HEK293 (cell line): Measurements from ENCODE around the gene TPM1.

ENCODE experiments used
- CTCF ChIA-PET: fragments of 350-600 bp; formaldehyde crosslinking; extraction: SDS; loops from one replicate; lab custom pipeline; 2021; ENCODE audit warnings: antibody characterized with exemption; lab: Yijun Ruan, JAX
- POLR2A ChIA-PET: fragments of 300-600 bp; formaldehyde crosslinking; extraction: SDS; loops from one replicate; lab custom pipeline; 2020; ENCODE audit warnings: antibody characterized with exemption, inconsistent platforms; lab: Yijun Ruan, JAX
- H3K27ac ChIP-seq: fragments of 200-500 bp; sonication (Bioruptor generic); 2 replicates; pipeline ENCODE4 v1.5.1; 2014; ENCODE audit warnings: low read depth, low read length, control low read depth, inconsistent platforms; ENCODE audit errors: extremely low read depth
- H3K36me3 ChIP-seq, 2 experiments: fragments of 200-500 bp in 1 of 2; sonication (Bioruptor generic) in 1 of 2; 1 replicate in 1 of 2; 2 replicates in 1 of 2; pipeline ENCODE4 v1.5.1; 2014 to 2017; ENCODE audit warnings: inconsistent platforms in 2 of 2, low read length in 2 of 2; ENCODE audit not compliant: control insufficient read depth in 2 of 2, insufficient read depth in 1 of 2
- H3K4me1 ChIP-seq: fragments of 200-500 bp; sonication (Bioruptor generic); 2 replicates; pipeline ENCODE4 v1.5.1; 2014; ENCODE audit warnings: mild to moderate bottlenecking, low read length, inconsistent platforms; ENCODE audit not compliant: control insufficient read depth, insufficient read depth
- H3K4me3 ChIP-seq: 2 replicates; pipeline ENCODE4 v1.5.1; 2011; ENCODE audit warnings: low read depth, mild to moderate bottlenecking, control low read depth, low read length, moderate library complexity
- H3K9me3 ChIP-seq: fragments of 200-500 bp; sonication (Bioruptor generic); 2 replicates; pipeline ENCODE4 v1.5.1; 2014; ENCODE audit warnings: low read depth, low read length, inconsistent platforms; ENCODE audit not compliant: control insufficient read depth, insufficient read depth
- RBAK ChIP-seq: fragments of 450-650 bp; formaldehyde crosslinking; IDR thresholded peaks from 2 replicates; pipeline ENCODE4 v1.5.1; 2016; ENCODE audit warnings: missing biosample characterization, missing genetic modification characterization
- ZBTB17 ChIP-seq: fragments of 450-650 bp; formaldehyde crosslinking; IDR thresholded peaks from 2 replicates; pipeline ENCODE4 v1.5.1; 2016; ENCODE audit warnings: missing biosample characterization, missing genetic modification characterization
- ZBTB48 ChIP-seq: fragments of 450-650 bp; formaldehyde crosslinking; IDR thresholded peaks from 2 replicates; pipeline ENCODE4 v1.5.1; 2016; ENCODE audit warnings: missing biosample characterization, missing genetic modification characterization
- ZBTB7A ChIP-seq: fragments of 450-650 bp; formaldehyde crosslinking; IDR thresholded peaks from 2 replicates; pipeline ENCODE4 v1.5.1; 2016; ENCODE audit warnings: low read depth, missing biosample characterization, missing genetic modification characterization
- ZEB2 ChIP-seq: fragments of 450-650 bp; formaldehyde crosslinking; IDR thresholded peaks from 2 replicates; pipeline ENCODE4 v1.5.1; 2016; ENCODE audit warnings: missing biosample characterization, missing genetic modification characterization
- ZFP69B ChIP-seq: fragments of 450-650 bp; formaldehyde crosslinking; IDR thresholded peaks from 2 replicates; pipeline ENCODE4 v1.5.1; 2016; ENCODE audit warnings: missing biosample characterization, missing genetic modification characterization
- ZIC2 ChIP-seq: fragments of 450-650 bp; formaldehyde crosslinking; IDR thresholded peaks from 2 replicates; pipeline ENCODE4 v1.5.1; 2016; ENCODE audit warnings: missing biosample characterization, missing genetic modification characterization
- ZNF16 ChIP-seq: fragments of 450-650 bp; formaldehyde crosslinking; IDR thresholded peaks from 2 replicates; pipeline ENCODE4 v1.5.1; 2016; ENCODE audit warnings: low read depth, missing biosample characterization, missing genetic modification characterization
- ZNF239 ChIP-seq: fragments of 450-650 bp; formaldehyde crosslinking; IDR thresholded peaks from 2 replicates; pipeline ENCODE4 v1.5.1; 2016; ENCODE audit warnings: missing biosample characterization, missing genetic modification characterization
- ZNF266 ChIP-seq: fragments of 450-650 bp; formaldehyde crosslinking; IDR thresholded peaks from 2 replicates; pipeline ENCODE4 v1.5.1; 2016; ENCODE audit warnings: missing biosample characterization, missing genetic modification characterization, low read depth
- ZNF585B ChIP-seq: fragments of 450-650 bp; formaldehyde crosslinking; IDR thresholded peaks from 2 replicates; pipeline ENCODE4 v1.5.1; 2016; ENCODE audit warnings: missing biosample characterization, missing genetic modification characterization
- ZNF76 ChIP-seq: fragments of 450-650 bp; formaldehyde crosslinking; IDR thresholded peaks from 2 replicates; pipeline ENCODE4; 2016; ENCODE audit warnings: low read depth, missing biosample characterization, missing genetic modification characterization, borderline replicate concordance
- ZNF791 ChIP-seq: fragments of 450-650 bp; formaldehyde crosslinking; IDR thresholded peaks from 2 replicates; pipeline ENCODE4 v1.5.1; 2016; ENCODE audit warnings: missing biosample characterization, missing genetic modification characterization
- TF ChIP-seq, protein P1 (sequence below): fragments of 450-650 bp; formaldehyde crosslinking; IDR thresholded peaks from 2 replicates; pipeline ENCODE4 v1.5.1; 2016; ENCODE audit warnings: missing biosample characterization, missing genetic modification characterization
- TF ChIP-seq, protein P2 (sequence below): IDR thresholded peaks from 2 replicates; pipeline ENCODE4 v1.6.1; 2011; ENCODE audit warnings: mild to moderate bottlenecking, low read depth, low read length, borderline replicate concordance
- TF ChIP-seq, protein P3 (sequence below): fragments of 450-650 bp; formaldehyde crosslinking; IDR thresholded peaks from 2 replicates; pipeline ENCODE4 v1.5.1; 2016; ENCODE audit warnings: missing biosample characterization, missing genetic modification characterization
- TF ChIP-seq, protein P4 (sequence below): fragments of 450-650 bp; formaldehyde crosslinking; IDR thresholded peaks from 2 replicates; pipeline ENCODE4 v1.5.1; 2016; ENCODE audit warnings: missing biosample characterization, missing genetic modification characterization, low read depth

Gene TPM1

DNA sequence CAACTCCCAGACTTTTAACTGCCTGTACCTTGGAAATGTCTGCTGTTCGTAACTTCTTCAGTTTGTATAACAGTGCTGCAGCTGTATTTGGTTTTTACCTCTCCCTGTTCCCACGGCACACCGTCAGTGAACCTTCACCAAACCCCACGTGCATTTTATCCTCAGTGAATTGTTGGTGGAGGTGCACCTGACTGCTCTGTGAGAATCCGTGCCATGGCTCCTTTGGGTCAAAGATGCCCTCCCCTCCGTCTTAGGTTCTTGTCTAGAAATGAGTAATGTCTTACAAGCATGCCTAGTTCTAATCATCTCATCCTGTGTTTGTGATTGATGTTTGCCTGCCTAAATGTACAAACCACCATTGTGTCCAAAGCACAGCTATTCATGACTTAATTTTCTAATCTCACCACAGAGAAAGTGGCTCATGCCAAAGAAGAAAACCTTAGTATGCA lies 28.2 kb downstream of the TPM1 start (continued):
- no peak for TF ChIP-seq ZNF585B (tag by site-specific recombination)
- TF ChIP-seq, protein P1, sequence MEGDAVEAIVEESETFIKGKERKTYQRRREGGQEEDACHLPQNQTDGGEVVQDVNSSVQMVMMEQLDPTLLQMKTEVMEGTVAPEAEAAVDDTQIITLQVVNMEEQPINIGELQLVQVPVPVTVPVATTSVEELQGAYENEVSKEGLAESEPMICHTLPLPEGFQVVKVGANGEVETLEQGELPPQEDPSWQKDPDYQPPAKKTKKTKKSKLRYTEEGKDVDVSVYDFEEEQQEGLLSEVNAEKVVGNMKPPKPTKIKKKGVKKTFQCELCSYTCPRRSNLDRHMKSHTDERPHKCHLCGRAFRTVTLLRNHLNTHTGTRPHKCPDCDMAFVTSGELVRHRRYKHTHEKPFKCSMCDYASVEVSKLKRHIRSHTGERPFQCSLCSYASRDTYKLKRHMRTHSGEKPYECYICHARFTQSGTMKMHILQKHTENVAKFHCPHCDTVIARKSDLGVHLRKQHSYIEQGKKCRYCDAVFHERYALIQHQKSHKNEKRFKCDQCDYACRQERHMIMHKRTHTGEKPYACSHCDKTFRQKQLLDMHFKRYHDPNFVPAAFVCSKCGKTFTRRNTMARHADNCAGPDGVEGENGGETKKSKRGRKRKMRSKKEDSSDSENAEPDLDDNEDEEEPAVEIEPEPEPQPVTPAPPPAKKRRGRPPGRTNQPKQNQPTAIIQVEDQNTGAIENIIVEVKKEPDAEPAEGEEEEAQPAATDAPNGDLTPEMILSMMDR (tag by site-specific recombination), result no peak

DNA sequence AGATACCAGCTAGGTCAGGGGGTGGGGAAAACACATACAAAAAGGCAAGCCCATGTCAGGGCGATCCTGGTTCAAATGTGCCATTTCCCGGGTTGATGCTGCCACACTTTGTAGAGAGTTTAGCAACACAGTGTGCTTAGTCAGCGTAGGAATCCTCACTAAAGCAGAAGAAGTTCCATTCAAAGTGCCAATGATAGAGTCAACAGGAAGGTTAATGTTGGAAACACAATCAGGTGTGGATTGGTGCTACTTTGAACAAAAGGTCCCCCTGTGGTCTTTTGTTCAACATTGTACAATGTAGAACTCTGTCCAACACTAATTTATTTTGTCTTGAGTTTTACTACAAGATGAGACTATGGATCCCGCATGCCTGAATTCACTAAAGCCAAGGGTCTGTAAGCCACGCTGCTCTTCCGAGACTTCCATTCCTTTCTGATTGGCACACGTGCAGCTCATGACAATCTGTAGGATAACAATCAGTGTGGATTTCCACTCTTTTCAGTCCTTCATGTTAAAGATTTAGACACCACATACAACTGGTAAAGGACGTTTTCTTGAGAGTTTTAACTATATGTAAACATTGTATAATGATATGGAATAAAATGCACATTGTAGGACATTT lies 28.9 kb downstream of the TPM1 start:
- Histone ChIP-seq H3K27ac (no peak overlapping the region), H3K9me3 (no peaks in the 10 kb centered on the region), H3K4me3 (no peak overlapping the region), H3K36me3 (peaks cover 0 to 34% of the 10 kb centered on the region in 2 experiments; a peak in 2 of 3 replicates), H3K4me1 (no peaks in the 10 kb centered on the region)
- ChIA-PET CTCF (no interaction called here), POLR2A (no interaction called here)
- TF ChIP-seq ZNF791 (tag by site-specific recombination) (no peak), ZBTB17 (tag by site-specific recombination) (no peak), ZIC2 (tag by site-specific recombination) (no peak), ZNF76 (tag by site-specific recombination) (no peak), ZFP69B (tag by site-specific recombination) (no peak), ZBTB48 (no peak), ZNF16 (tag by site-specific recombination) (no peak), ZEB2 (tag by site-specific recombination) (no peak), RBAK (no peak), ZNF266 (tag by site-specific recombination) (no peak), ZNF239 (no peak), ZBTB7A (tag by site-specific recombination) (no peak)
- TF ChIP-seq, protein P2, sequence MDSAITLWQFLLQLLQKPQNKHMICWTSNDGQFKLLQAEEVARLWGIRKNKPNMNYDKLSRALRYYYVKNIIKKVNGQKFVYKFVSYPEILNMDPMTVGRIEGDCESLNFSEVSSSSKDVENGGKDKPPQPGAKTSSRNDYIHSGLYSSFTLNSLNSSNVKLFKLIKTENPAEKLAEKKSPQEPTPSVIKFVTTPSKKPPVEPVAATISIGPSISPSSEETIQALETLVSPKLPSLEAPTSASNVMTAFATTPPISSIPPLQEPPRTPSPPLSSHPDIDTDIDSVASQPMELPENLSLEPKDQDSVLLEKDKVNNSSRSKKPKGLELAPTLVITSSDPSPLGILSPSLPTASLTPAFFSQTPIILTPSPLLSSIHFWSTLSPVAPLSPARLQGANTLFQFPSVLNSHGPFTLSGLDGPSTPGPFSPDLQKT, result no peak
- TF ChIP-seq, protein P3, sequence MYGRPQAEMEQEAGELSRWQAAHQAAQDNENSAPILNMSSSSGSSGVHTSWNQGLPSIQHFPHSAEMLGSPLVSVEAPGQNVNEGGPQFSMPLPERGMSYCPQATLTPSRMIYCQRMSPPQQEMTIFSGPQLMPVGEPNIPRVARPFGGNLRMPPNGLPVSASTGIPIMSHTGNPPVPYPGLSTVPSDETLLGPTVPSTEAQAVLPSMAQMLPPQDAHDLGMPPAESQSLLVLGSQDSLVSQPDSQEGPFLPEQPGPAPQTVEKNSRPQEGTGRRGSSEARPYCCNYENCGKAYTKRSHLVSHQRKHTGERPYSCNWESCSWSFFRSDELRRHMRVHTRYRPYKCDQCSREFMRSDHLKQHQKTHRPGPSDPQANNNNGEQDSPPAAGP (tag by site-specific recombination), result no peak
- TF ChIP-seq, protein P1 (tag by site-specific recombination), result no peak
- TF ChIP-seq, protein P4, sequence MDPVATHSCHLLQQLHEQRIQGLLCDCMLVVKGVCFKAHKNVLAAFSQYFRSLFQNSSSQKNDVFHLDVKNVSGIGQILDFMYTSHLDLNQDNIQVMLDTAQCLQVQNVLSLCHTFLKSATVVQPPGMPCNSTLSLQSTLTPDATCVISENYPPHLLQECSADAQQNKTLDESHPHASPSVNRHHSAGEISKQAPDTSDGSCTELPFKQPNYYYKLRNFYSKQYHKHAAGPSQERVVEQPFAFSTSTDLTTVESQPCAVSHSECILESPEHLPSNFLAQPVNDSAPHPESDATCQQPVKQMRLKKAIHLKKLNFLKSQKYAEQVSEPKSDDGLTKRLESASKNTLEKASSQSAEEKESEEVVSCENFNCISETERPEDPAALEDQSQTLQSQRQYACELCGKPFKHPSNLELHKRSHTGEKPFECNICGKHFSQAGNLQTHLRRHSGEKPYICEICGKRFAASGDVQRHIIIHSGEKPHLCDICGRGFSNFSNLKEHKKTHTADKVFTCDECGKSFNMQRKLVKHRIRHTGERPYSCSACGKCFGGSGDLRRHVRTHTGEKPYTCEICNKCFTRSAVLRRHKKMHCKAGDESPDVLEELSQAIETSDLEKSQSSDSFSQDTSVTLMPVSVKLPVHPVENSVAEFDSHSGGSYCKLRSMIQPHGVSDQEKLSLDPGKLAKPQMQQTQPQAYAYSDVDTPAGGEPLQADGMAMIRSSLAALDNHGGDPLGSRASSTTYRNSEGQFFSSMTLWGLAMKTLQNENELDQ, result no peak
